Measurements from ENCODE around the gene DBR1.

DNA sequence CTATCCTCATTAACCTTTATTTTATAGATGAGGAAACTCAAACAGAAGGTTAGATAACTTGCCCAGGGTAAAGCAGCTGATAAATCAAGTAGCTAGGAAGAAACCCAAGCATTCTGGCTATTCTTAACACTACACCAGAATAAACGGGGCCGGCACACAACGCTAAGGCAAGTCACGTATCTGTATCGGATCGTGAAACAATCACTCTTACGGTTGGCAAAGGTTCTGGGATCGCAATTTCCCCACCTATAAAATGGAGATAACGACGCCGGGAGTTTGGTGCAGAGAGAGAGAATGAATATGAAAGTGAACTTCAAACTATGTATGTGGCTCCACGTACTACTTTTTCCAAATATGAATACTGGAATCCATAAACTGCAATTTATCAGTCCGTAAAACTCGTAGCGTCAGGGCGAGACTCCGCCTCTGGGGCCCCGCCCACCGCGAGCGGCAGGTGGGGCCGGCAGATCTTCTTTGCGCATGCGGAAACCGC lies 12.1 kb upstream of the DBR1 start:
- TF ChIP-seq, protein P1, sequence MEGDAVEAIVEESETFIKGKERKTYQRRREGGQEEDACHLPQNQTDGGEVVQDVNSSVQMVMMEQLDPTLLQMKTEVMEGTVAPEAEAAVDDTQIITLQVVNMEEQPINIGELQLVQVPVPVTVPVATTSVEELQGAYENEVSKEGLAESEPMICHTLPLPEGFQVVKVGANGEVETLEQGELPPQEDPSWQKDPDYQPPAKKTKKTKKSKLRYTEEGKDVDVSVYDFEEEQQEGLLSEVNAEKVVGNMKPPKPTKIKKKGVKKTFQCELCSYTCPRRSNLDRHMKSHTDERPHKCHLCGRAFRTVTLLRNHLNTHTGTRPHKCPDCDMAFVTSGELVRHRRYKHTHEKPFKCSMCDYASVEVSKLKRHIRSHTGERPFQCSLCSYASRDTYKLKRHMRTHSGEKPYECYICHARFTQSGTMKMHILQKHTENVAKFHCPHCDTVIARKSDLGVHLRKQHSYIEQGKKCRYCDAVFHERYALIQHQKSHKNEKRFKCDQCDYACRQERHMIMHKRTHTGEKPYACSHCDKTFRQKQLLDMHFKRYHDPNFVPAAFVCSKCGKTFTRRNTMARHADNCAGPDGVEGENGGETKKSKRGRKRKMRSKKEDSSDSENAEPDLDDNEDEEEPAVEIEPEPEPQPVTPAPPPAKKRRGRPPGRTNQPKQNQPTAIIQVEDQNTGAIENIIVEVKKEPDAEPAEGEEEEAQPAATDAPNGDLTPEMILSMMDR (IDR thresholded peaks at IDR 0.05), result no peak
- TF ChIP-seq POLR2A (IDR thresholded peaks at IDR 0.05), result peak; percentile 13

Data from testis (tissue), 2 donors.